OCI-LY7 (cell line): Measurements from ENCODE around the gene LMTK3. TPM values are rescaled to one million over a fixed set of nuclear protein-coding genes. Genes with fewer than 3 reads are reported as not detected.
A peak's percentile ranks its signal among the peaks of the same experiment; 100 is the strongest.

Experiments
- BruUV-seq: library from RNA; stranded (reverse); fragments of 400-500 nt; replicated peaks from 2 replicates; lab custom pipeline; 2021; lab: Mats Ljungman, UMichigan
- CTCF ChIA-PET: fragments of 300-600 bp; sonication (Branson Sonifier 250); formaldehyde crosslinking; loops from one replicate; lab custom pipeline; 2022; ENCODE audit warnings: antibody characterized with exemption; ENCODE audit not compliant: unreplicated experiment; lab: Charles Lee
- POLR2A ChIA-PET: fragments of 300-600 bp; sonication (Branson Sonifier 250); formaldehyde crosslinking; loops from one replicate; lab custom pipeline; 2022; ENCODE audit warnings: antibody characterized with exemption; lab: Charles Lee
- DNase-seq: peaks from one replicate; pipeline ENCODE4 v3.0.0-alpha.2; 2015; ENCODE audit warnings: low spot score
- H2AFZ ChIP-seq: fragments of 200-600 bp; sonication (generic), shearing (Covaris generic); 2 replicates; pipeline ENCODE4 v1.6.1; 2014; ENCODE audit warnings: mild to moderate bottlenecking, antibody characterized with exemption, low read length, moderate library complexity
- H3K27ac ChIP-seq: fragments of 200-600 bp; sonication (generic); 2 replicates; pipeline ENCODE4 v1.5.1; 2014; ENCODE audit warnings: mixed run types, low read depth, mild to moderate bottlenecking, moderate library complexity, low read length, inconsistent platforms; ENCODE audit not compliant: poor library complexity, severe bottlenecking
- H3K36me3 ChIP-seq: fragments of 200-600 bp; sonication (generic); 2 replicates; pipeline ENCODE4 v1.6.1; 2014; ENCODE audit warnings: mild to moderate bottlenecking, antibody characterized with exemption, low read length, moderate library complexity, mixed read lengths; ENCODE audit not compliant: insufficient read depth
- H3K4me1 ChIP-seq: fragments of 200-600 bp; sonication (generic); 2 replicates; pipeline ENCODE4 v1.5.1; 2014; ENCODE audit warnings: mild to moderate bottlenecking, low read length; ENCODE audit not compliant: insufficient read depth, poor library complexity, severe bottlenecking
- H3K4me2 ChIP-seq: fragments of 200-600 bp; sonication (generic); 2 replicates; pipeline ENCODE4 v1.6.1; 2014; ENCODE audit warnings: mild to moderate bottlenecking, low read length
- H3K4me3 ChIP-seq: fragments of 200-600 bp; sonication (generic); 2 replicates; pipeline ENCODE4 v1.5.1; 2014; ENCODE audit warnings: mild to moderate bottlenecking, low read depth, low read length; ENCODE audit not compliant: poor library complexity, severe bottlenecking
- H3K79me2 ChIP-seq: fragments of 200-600 bp; sonication (generic); 2 replicates; pipeline ENCODE4 v1.6.1; 2016; ENCODE audit warnings: low read depth, mild to moderate bottlenecking, low read length, moderate library complexity, mixed read lengths; ENCODE audit not compliant: insufficient read depth
- H3K9me2 ChIP-seq: fragments of 200-600 bp; sonication (generic); 2 replicates; pipeline ENCODE4 v1.6.1; 2016; ENCODE audit warnings: mild to moderate bottlenecking, low read length, mixed read lengths; ENCODE audit not compliant: insufficient read depth
- H3K9me3 ChIP-seq: fragments of 200-600 bp; sonication (generic); 2 replicates; pipeline ENCODE4 v1.6.1; 2014; ENCODE audit warnings: mild to moderate bottlenecking, mixed run types, low read length, mixed read lengths
- H4K20me1 ChIP-seq: fragments of 200-600 bp; sonication (generic); 2 replicates; pipeline ENCODE4 v1.6.1; 2014; ENCODE audit warnings: mild to moderate bottlenecking, antibody characterized with exemption, low read length, moderate library complexity, mixed read lengths; ENCODE audit not compliant: insufficient read depth
- EZH2phosphoT487 ChIP-seq: fragments of 200-600 bp; sonication (generic); IDR thresholded peaks from 2 replicates; pipeline ENCODE4 v1.6.1; 2018; ENCODE audit warnings: low read depth, borderline replicate concordance, mild to moderate bottlenecking, mixed run types, antibody characterized with exemption, low read length, moderate library complexity, mixed read lengths
- intact Hi-C: fragments of 100-400 bp; cut with micrococcal nuclease; formaldehyde crosslinking; loops from one replicate; pipeline ENCODE4 v1.10.0; 2022; ENCODE audit not compliant: unreplicated experiment
- total RNA-seq, 2 experiments: library from RNA; depleted of rRNA in 1 of 2; stranded (reverse); fragments of >200 nt in 1 of 2; shearing (Covaris generic) in 1 of 2; gene quantifications; 2 replicates each; pipeline ENCODE4 v1.2.3, GENCODE V29; 2014 to 2022
- TF ChIP-seq, protein P1 (sequence below): fragments of 200-600 bp; sonication (generic); conservative IDR thresholded peaks from 2 replicates; pipeline ENCODE4 v1.5.1; 2014; ENCODE audit warnings: mild to moderate bottlenecking, antibody characterized with exemption, low read length, moderate library complexity, mixed read lengths

Gene LMTK3
- total RNA-seq, 2 experiments from 2014 or later = 1.3 to 9.7 TPM

DNA sequence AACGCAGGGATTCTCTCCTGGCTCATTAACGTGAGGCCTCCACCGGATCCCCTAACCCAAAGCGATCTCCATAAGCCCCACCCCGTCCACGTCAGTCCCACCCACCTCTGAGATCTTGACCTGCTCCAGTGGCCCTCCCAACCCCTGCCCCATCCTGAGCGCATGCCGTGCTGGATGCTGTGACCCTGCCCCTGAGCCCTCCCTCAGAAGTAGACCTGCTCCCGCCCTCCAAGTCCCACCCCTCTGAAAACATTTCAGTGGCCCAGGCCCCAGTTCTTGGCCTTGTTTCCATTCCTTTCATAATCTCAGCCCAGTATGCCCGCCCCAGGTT, 19.9 kb downstream of the LMTK3 start:
- H3K4me2 ChIP-seq = peak overlapping the region; percentile 63
- BruUV-seq = no TSS peak
- H3K79me2 ChIP-seq = no peaks in the 10 kb centered on the region
- no peak overlapping the region for H3K27ac ChIP-seq
- intact Hi-C loops = loop anchor here (2.0 kb wide), 1 partner anchor 101 kb away; the partner anchor contains the start of gene KDELR1
- no peak overlapping the region for H2AFZ ChIP-seq
- TF ChIP-seq EZH2phosphoT487 = no peak
- TF ChIP-seq, protein P1, sequence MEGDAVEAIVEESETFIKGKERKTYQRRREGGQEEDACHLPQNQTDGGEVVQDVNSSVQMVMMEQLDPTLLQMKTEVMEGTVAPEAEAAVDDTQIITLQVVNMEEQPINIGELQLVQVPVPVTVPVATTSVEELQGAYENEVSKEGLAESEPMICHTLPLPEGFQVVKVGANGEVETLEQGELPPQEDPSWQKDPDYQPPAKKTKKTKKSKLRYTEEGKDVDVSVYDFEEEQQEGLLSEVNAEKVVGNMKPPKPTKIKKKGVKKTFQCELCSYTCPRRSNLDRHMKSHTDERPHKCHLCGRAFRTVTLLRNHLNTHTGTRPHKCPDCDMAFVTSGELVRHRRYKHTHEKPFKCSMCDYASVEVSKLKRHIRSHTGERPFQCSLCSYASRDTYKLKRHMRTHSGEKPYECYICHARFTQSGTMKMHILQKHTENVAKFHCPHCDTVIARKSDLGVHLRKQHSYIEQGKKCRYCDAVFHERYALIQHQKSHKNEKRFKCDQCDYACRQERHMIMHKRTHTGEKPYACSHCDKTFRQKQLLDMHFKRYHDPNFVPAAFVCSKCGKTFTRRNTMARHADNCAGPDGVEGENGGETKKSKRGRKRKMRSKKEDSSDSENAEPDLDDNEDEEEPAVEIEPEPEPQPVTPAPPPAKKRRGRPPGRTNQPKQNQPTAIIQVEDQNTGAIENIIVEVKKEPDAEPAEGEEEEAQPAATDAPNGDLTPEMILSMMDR = no peak
- no peak for DNase-seq
- no peaks in the 10 kb centered on the region for H3K36me3 ChIP-seq
- H3K4me3 ChIP-seq = no peak overlapping the region
- peaks cover 31% of the 10 kb centered on the region for H3K4me1 ChIP-seq
- CTCF ChIA-PET = no interaction called here
- no peaks in the 10 kb centered on the region for H3K9me3 ChIP-seq
- POLR2A ChIA-PET = no interaction called here
- H3K9me2 ChIP-seq = no peaks in the 10 kb centered on the region
- H4K20me1 ChIP-seq = no peaks in the 10 kb centered on the region

DNA sequence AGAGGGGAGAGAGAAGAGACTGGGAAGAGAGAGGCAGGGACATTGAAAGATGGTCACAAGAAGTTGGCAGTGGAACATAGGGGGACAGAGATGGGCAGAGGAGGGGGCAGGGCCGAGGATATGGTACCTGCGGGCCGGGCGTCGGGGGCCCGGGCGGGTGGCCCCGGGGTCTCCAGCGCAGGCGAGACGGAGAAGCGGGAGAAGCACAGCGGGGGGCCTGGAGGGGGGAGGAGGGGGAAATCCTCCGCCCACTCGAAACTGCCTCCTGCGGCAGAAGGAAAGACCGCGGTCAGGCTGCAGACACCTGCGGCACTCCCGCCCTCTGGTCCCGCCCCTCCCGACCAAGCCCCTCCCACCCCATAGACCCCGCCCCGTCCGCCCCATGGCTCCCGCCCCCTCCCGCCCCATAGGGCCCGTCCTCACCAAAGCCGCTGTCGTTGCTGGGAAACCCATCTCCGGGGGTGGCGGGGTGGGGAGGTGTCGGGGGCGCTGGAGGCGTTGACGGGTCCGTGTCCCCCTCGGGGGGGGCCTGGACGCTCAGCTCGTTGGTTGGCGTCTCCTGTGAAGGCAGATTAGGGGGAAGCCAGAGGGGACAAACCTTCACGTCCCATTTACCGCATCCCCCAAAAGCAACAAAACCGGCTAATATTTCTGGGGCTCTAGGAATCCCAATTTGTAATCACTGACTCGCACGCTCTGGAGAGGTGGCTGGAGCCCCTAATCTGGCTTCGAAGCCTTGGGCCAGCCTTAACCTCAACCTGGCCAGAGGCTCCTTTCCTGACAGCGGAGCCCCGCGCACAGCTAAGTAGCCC, 20.4 kb downstream of the LMTK3 start:
- H3K4me2 ChIP-seq = peak overlapping the region; percentile 63
- no peaks in the 10 kb centered on the region for H3K36me3 ChIP-seq
- no peaks in the 10 kb centered on the region for H3K9me3 ChIP-seq
- no TSS peak for BruUV-seq
- no peak overlapping the region for H3K27ac ChIP-seq
- CTCF ChIA-PET = no interaction called here
- no peak overlapping the region for H2AFZ ChIP-seq
- H3K4me3 ChIP-seq = peak overlapping the region; percentile 44
- POLR2A ChIA-PET = interaction anchor here (0.7 kb wide), 2 partner anchors 80 to 182 kb away, joined by 3 to 4 read pairs; no protein-coding TSS in a partner anchor
- H4K20me1 ChIP-seq = no peaks in the 10 kb centered on the region
- peak; percentile 80 for DNase-seq
- TF ChIP-seq, protein P1 = no peak
- no peak for TF ChIP-seq EZH2phosphoT487
- intact Hi-C loops = no loop called here
- no peaks in the 10 kb centered on the region for H3K79me2 ChIP-seq
- H3K4me1 ChIP-seq = peaks cover 31% of the 10 kb centered on the region
- no peaks in the 10 kb centered on the region for H3K9me2 ChIP-seq
